Prostate gland (tissue), 2 donors: ENCODE measurements around the gene EP400. TPM values are rescaled to one million over a fixed set of nuclear protein-coding genes. Genes with fewer than 3 reads are reported as not detected.

Source experiments
- DNase-seq: peaks from one replicate; pipeline ENCODE4 v3.0.0-alpha.2; 2019; ENCODE audit warnings: low spot score
- H3K27ac ChIP-seq, 2 donors: fragments of 200-600 bp; sonication (generic); 2 replicates each; pipeline ENCODE4 v1.5.1; 2017 to 2019
- H3K27me3 ChIP-seq: fragments of 200-600 bp; sonication (generic); replicated peaks from 2 replicates; pipeline ENCODE4 v1.5.1; 2019; ENCODE audit not compliant: insufficient read depth
- H3K36me3 ChIP-seq, 2 donors: fragments of 200-600 bp; sonication (generic); 1 replicate in 1 of 2; 2 replicates in 1 of 2; pipeline versions ENCODE4 v1.5.1 to v1.8.1; 2017 to 2019
- H3K4me1 ChIP-seq: fragments of 200-600 bp; sonication (generic); replicated peaks from 2 replicates; pipeline ENCODE4 v1.5.1; 2019
- H3K4me3 ChIP-seq, 2 donors: fragments of 200-600 bp; sonication (generic); 2 replicates each; pipeline ENCODE4 v1.5.1; 2017 to 2019
- H3K9me3 ChIP-seq: fragments of 200-600 bp; sonication (generic); 2 replicates; pipeline ENCODE4 v1.5.1; 2017
- CTCF ChIP-seq, 4 experiments: fragments of 200-600 bp in 2 of 4; fragments of 450-650 bp in 2 of 4; sonication (generic) in 2 of 4; IDR thresholded peaks; 1 replicate in 3 of 4; 2 replicates in 1 of 4; pipeline ENCODE4 v1.5.1; 2016 to 2019; ENCODE audit warnings: antibody characterized with exemption in 4 of 4, mild to moderate bottlenecking in 2 of 4, moderate library complexity in 2 of 4
- POLR2A ChIP-seq: fragments of 450-650 bp; IDR thresholded peaks from one replicate; pipeline ENCODE4 v1.6.1; 2016; ENCODE audit warnings: antibody characterized with exemption, mild to moderate bottlenecking
- POLR2AphosphoS5 ChIP-seq: sonication (generic); formaldehyde crosslinking; IDR thresholded peaks from one replicate; pipeline ENCODE4 v1.6.1; 2017; ENCODE audit warnings: antibody characterized with exemption
- WGBS: methylation state at CpG from one replicate; pipeline ENCODE4 v1.1.5; 2018; 5-methylcytosine and 5-hydroxymethylcytosine counted together
- intact Hi-C: fragments of 100-400 bp; cut with DNase I; formaldehyde crosslinking; loops from one replicate; pipeline ENCODE4 v1.14.2; 2022
- total RNA-seq, 2 donors: library from RNA; depleted of rRNA; stranded (reverse); fragments of >200 nt; gene quantifications; one replicate each; pipeline ENCODE4 v1.1.0, GENCODE V29; 2016

EP400 gene
- total RNA-seq, 2 donors from 2014 or later, result 22.3 to 46.2 TPM

GRCh38 chr12:132020292-132020691 is 70.5 kb downstream of the EP400 start:
- Histone ChIP-seq H3K9me3 (no peaks in the 10 kb centered on the region), H3K4me3 (no peak overlapping the region), H3K4me1 (no peaks in the 10 kb centered on the region), H3K27me3 (no peaks in the 10 kb centered on the region), H3K27ac (no peak overlapping the region), H3K36me3 (peaks cover 11 to 15% of the 10 kb centered on the region in 2 donors)
- 91% methylated on average over 9 of the region's 9 CpGs for WGBS
- no peak for TF ChIP-seq POLR2A
- no peak for TF ChIP-seq POLR2AphosphoS5
- no peak for TF ChIP-seq CTCF (IDR thresholded peaks at IDR 0.05)
- no peak for DNase-seq
- intact Hi-C loops, result no loop called here

DNA sequence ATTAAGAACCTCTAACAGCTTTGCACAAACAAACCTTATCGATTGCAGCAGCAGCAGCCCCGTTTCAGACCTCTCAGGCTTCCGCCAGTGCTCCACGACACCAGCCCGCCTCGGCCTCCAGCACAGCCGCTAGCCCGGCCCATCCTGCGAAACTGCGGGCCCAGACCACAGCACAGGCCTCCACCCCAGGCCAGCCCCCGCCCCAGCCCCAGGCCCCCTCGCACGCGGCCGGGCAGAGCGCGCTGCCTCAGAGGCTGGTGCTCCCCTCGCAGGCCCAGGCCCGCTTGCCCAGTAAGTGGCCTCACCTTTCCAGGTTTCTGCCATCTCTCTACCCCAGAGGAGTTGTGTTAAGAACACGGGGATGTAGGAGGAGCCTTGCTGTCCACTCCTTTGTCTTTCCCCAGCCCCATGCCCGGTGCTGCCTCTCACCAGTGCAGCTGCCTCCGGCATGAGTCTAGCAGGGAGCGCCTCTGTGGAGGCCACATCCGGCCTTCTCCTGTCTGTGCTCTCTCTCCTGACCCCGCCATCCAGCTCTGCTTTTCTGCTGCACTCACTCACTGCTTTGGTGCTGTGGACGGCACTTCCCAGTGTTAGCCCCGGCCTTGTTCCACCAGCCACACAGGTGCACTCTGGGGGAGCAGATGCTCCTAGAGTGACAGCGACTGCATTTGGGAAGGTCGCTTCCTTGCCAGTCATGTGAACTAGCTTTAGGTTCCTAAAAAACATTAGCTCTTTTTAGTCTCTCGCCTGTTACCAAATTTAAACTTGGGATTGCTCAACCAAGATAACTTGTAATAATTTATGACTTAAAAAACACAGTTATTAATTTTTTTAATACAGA is 71.5 kb downstream of the EP400 start:
- Histone ChIP-seq H3K36me3 (peaks cover 18 to 19% of the 10 kb centered on the region in 2 donors), H3K27me3 (no peaks in the 10 kb centered on the region), H3K4me1 (no peaks in the 10 kb centered on the region), H3K4me3 (no peak overlapping the region), H3K9me3 (no peaks in the 10 kb centered on the region), H3K27ac (no peak overlapping the region)
- intact Hi-C loops, result no loop called here
- no peak for DNase-seq
- 90% methylated on average over 30 of the region's 30 CpGs for WGBS
- TF ChIP-seq POLR2AphosphoS5, result no peak
- TF ChIP-seq CTCF (IDR thresholded peaks at IDR 0.05), result no peak
- TF ChIP-seq POLR2A, result no peak

DNA sequence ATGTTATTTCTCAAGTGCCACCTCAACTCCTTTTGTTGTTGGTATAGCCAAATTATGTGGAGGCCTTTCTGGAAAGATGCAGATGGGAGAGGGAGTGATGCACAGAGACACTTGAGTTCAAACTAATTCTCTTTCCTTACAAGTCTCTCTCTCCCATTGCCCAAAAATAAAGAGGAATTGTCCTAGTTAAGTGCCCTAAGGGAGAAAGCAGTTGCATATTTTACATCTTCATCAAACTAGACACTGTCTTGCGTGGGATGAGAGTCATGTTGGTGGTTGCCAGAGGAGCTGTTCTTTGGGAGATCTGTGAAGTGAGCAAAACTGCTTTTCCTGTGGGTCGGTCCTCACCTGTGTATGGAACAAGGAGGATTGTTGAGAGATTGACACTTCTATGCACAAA is 72.2 kb downstream of the EP400 start:
- Histone ChIP-seq H3K4me3 (no peak overlapping the region), H3K27me3 (no peaks in the 10 kb centered on the region), H3K4me1 (no peaks in the 10 kb centered on the region), H3K9me3 (no peaks in the 10 kb centered on the region), H3K36me3 (peaks cover 19 to 25% of the 10 kb centered on the region in 2 donors), H3K27ac (no peak overlapping the region)
- DNase-seq, result no peak
- TF ChIP-seq POLR2A (no peak), POLR2AphosphoS5 (no peak), CTCF (IDR thresholded peaks at IDR 0.05) (no peak)
- intact Hi-C loops, result no loop called here
- 80% methylated on average over 2 of the region's 2 CpGs for WGBS

DNA sequence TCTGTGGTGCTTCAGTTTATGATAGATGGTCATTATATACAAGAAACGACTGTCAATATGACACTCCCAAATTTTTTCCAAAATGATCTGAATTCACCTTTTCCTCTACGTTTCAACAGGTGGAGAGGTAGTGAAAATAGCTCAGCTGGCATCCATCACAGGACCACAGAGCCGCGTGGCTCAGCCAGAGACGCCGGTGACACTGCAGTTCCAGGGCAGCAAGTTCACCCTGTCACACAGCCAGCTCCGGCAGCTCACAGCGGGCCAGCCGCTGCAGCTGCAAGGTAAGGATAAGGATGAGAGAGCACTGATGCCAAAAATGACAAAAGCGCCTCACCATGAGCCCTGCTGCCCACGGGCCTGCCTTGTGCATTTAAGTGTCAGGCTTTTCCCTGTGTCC is 73.9 kb downstream of the EP400 start:
- Histone ChIP-seq H3K27ac (no peak overlapping the region), H3K4me1 (no peaks in the 10 kb centered on the region), H3K27me3 (no peaks in the 10 kb centered on the region), H3K36me3 (peaks cover 15 to 31% of the 10 kb centered on the region in 2 donors), H3K4me3 (no peak overlapping the region), H3K9me3 (no peaks in the 10 kb centered on the region)
- 94% methylated on average over 11 of the region's 11 CpGs for WGBS
- intact Hi-C loops, result no loop called here
- TF ChIP-seq POLR2A (no peak), POLR2AphosphoS5 (no peak), CTCF (IDR thresholded peaks at IDR 0.05) (no peak)
- no peak for DNase-seq

GRCh38 chr12:132024758-132025157 is 75.0 kb downstream of the EP400 start:
- 84% methylated on average over 11 of the region's 11 CpGs for WGBS
- Histone ChIP-seq H3K36me3 (peaks cover 18 to 41% of the 10 kb centered on the region in 2 donors), H3K4me1 (no peaks in the 10 kb centered on the region), H3K4me3 (no peak overlapping the region), H3K27me3 (no peaks in the 10 kb centered on the region), H3K9me3 (no peaks in the 10 kb centered on the region), H3K27ac (no peak overlapping the region)
- DNase-seq, result no peak
- intact Hi-C loops, result no loop called here
- no peak for TF ChIP-seq POLR2A
- TF ChIP-seq POLR2AphosphoS5, result no peak
- TF ChIP-seq CTCF (IDR thresholded peaks at IDR 0.05), result no peak
